CD4-positive, alpha-beta memory T cell (primary cell): ENCODE results near the gene TMEM178B. TPM values are rescaled to one million over a fixed set of nuclear protein-coding genes. Genes with fewer than 3 reads are reported as not detected.
A peak's percentile ranks its signal among the peaks of the same experiment; 100 is the strongest.
"Not testable (repeated sequence)": the region's sequence is repeated elsewhere in the genome, so short reads cannot be mapped to it uniquely, and the experiment has no call there.

Experiments used
- CTCF ChIA-PET: fragments of 350-600 bp; sonication (Branson Sonifier 250); formaldehyde crosslinking; loops from one replicate; lab custom pipeline; 2021; ENCODE audit warnings: inconsistent platforms; ENCODE audit not compliant: partially characterized antibody; lab: Charles Lee
- POLR2A ChIA-PET: fragments of 350-600 bp; sonication (Branson Sonifier 250); formaldehyde crosslinking; loops from one replicate; lab custom pipeline; 2021; ENCODE audit not compliant: partially characterized antibody; lab: Charles Lee
- DNase-seq, 5 donors: peaks; one replicate each; pipeline versions ENCODE4 v3.0.0 to v3.0.0-alpha.2; 2020 to 2022; ENCODE audit warnings: mixed read lengths in 1 of 5
- H3K27ac ChIP-seq: one replicate; pipeline ENCODE4 v1.7.0; 2013; ENCODE audit warnings: low read depth, low read length
- H3K27me3 ChIP-seq: 2 replicates; pipeline ENCODE4 v1.7.0; 2013; ENCODE audit warnings: mild to moderate bottlenecking, low read length, moderate library complexity; ENCODE audit not compliant: insufficient read depth
- H3K36me3 ChIP-seq: 2 replicates; pipeline ENCODE4 v1.7.0; 2013; ENCODE audit warnings: mild to moderate bottlenecking, low read length, moderate library complexity; ENCODE audit not compliant: insufficient read depth
- H3K4me1 ChIP-seq: 2 replicates; pipeline ENCODE4 v1.7.0; 2013; ENCODE audit warnings: mild to moderate bottlenecking, low read length, moderate library complexity; ENCODE audit not compliant: insufficient read depth
- H3K4me3 ChIP-seq, 2 donors: one replicate each; pipeline ENCODE4 v1.7.0; 2013; ENCODE audit warnings: low read length in 2 of 2, mild to moderate bottlenecking in 1 of 2
- H3K9me3 ChIP-seq, 2 donors: one replicate each; pipeline ENCODE4 v1.7.0; 2013; ENCODE audit warnings: low read length in 2 of 2, control low read depth in 1 of 2; ENCODE audit not compliant: control insufficient read depth in 1 of 2
- H3K27ac Mint-ChIP-seq, 7 donors: one replicate each; pipeline ENCODE4 v1.8.0; 2020 to 2021; ENCODE audit warnings: mixed read lengths in 7 of 7, mild to moderate bottlenecking in 6 of 7, inconsistent platforms in 3 of 7, moderate library complexity in 3 of 7
- H3K27me3 Mint-ChIP-seq, 2 donors: one replicate each; pipeline ENCODE4 v1.8.0; 2020 to 2021; ENCODE audit warnings: mixed read lengths in 2 of 2
- H3K36me3 Mint-ChIP-seq, 2 donors: one replicate each; pipeline ENCODE4 v1.8.0; 2020 to 2021; ENCODE audit warnings: mixed read lengths in 2 of 2, inconsistent platforms in 1 of 2, mild to moderate bottlenecking in 1 of 2
- H3K4me1 Mint-ChIP-seq, 4 donors: one replicate each; pipeline ENCODE4 v1.8.0; 2020 to 2021; ENCODE audit warnings: mixed read lengths in 4 of 4, mild to moderate bottlenecking in 1 of 4
- H3K4me3 Mint-ChIP-seq, 8 donors: one replicate each; pipeline ENCODE4 v1.8.0; 2020 to 2021; ENCODE audit warnings: mixed read lengths in 8 of 8, mild to moderate bottlenecking in 7 of 8, moderate library complexity in 6 of 8, inconsistent platforms in 3 of 8
- H3K9me3 Mint-ChIP-seq, 8 donors: one replicate each; pipeline ENCODE4 v1.8.0; 2020 to 2021; ENCODE audit warnings: mixed read lengths in 8 of 8, mild to moderate bottlenecking in 5 of 8, inconsistent platforms in 3 of 8, moderate library complexity in 1 of 8
- intact Hi-C: fragments of 100-400 bp; cut with micrococcal nuclease; formaldehyde crosslinking; loops from one replicate; pipeline ENCODE4 v1.15.1; 2023
- polyA plus RNA-seq, 2 donors: library from polyadenylated mRNA; unstranded; fragments of 300-500 nt; fragmentation: Illumina TruSeq; gene quantifications; one replicate each; pipeline ENCODE4 v1.2.3, GENCODE V29; 2021
- total RNA-seq, 2 experiments: library from RNA; stranded (reverse); gene quantifications; one replicate each; pipeline ENCODE4 v1.2.3, GENCODE V29; 2021

The TMEM178B gene
- total and polyA plus RNA-seq, 4 experiments from 2014 or later = 0.20 to 0.89 (median 0.49) TPM

DNA sequence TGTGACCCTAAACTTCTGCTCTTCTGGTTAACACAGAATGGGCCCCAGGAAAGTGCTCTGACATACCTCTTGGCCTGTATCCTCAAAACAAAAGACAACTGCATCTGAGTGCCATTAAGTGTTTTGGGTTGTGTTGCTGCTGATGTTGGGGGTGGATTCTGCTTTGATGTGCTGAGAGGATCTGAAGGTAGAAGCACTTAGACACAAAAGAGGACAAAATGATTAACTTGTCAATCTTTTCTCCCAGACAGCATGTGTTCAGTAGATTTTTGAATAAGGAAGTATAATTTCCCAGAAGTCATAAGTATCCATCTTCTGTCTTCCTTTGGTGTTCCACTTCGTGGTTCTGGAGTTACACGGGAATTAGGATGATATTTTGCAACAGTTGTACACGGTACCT lies 16.1 kb upstream of the TMEM178B start:
- CTCF ChIA-PET = interaction anchor here (1.4 kb wide), 1 partner anchor 17 kb away, joined by 3 read pairs; no protein-coding TSS in a partner anchor

DNA sequence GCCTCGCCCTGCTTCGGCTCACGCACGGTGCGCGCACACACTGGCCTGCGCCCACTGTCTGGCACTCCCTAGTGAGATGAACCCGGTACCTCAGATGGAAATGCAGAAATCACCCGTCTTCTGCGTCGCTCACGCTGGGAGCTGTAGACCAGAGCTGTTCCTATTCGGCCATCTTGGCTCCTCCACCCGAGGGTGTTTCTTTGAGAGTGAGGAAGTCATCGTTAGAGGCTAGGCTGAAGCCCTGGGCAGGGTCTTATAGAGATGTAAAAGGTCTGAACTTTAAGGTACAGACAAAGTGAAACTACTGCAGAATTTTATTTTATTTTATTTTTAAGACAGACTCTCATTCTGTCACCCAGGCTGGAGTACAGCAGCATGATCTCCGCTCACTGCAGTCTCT lies 6.0 kb upstream of the TMEM178B start:
- Mint-ChIP-seq H3K27me3 (peaks cover 14 to 23% of the 10 kb centered on the region in 2 donors), H3K4me1 (peaks cover 8 to 29% (median 15%) of the 10 kb centered on the region in 4 donors)
- H3K27ac ChIP-seq, H3K4me3 Mint-ChIP-seq, H3K9me3 ChIP-seq, POLR2A ChIA-PET, H3K27ac Mint-ChIP-seq, H3K4me3 ChIP-seq, H3K36me3 Mint-ChIP-seq, DNase-seq, H3K36me3 ChIP-seq, intact Hi-C loops, H3K27me3 ChIP-seq, H3K9me3 Mint-ChIP-seq, CTCF ChIA-PET: not testable (repeated sequence)
- H3K4me1 ChIP-seq = peaks cover 17% of the 10 kb centered on the region

More for the DNA sequence above, 16.1 kb upstream of the TMEM178B start:
- Mint-ChIP-seq H3K27ac (peak overlapping the region in 2 of 7 donors; percentile 63 to 83), H3K4me1 (peaks cover 11 to 21% (median 15%) of the 10 kb centered on the region in 4 donors), H3K27me3 (peaks cover 3 to 6% of the 10 kb centered on the region in 2 donors), H3K36me3 (peaks cover 0 to 4% of the 10 kb centered on the region in 2 donors), H3K9me3 (peaks cover 0 to 5% (median 0%) of the 10 kb centered on the region in 8 donors), H3K4me3 (no peak overlapping the region)
- Histone ChIP-seq H3K36me3 (no peaks in the 10 kb centered on the region), H3K4me1 (peaks cover 16% of the 10 kb centered on the region), H3K9me3 (no peaks in the 10 kb centered on the region), H3K27me3 (no peaks in the 10 kb centered on the region), H3K27ac (no peak overlapping the region), H3K4me3 (no peak overlapping the region)
- no peak for DNase-seq
- POLR2A ChIA-PET = no interaction called here
- intact Hi-C loops = no loop called here

DNA sequence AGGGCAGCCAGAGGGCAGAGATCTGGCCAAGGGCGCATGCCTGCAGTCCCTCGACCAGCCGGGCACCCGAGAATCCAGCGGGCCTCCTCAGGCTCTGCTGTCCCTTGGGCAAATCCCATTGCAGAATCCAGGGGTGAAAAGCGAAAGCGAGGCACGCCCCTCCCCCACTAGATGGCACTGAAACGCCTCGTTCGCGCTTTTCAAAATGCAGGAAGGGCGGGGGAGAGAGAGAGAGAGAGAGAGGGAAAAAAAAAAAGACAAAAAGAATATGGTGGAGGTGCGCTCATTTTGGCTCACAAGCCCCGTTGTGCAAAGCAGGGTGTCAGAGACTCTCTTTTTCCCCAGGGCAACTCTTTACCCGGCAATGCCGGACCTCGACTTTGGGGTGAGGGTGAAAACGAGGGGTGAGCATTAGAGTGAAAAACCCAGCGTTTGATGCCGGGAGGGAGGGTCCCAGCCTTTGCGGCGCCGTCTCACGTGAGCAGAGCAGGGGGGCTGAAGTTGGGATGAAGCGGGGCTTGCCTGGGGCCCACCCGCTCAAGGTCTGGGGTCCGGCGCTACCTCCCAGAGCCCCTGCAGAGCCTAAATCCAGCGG lies 2.5 kb upstream of the TMEM178B start:
- intact Hi-C loops = loop anchor here (2.0 kb wide), 1 partner anchor 461 kb away; no protein-coding TSS in a partner anchor
- peaks cover 0 to 2% (median 0%) of the 10 kb centered on the region in 8 donors for H3K9me3 Mint-ChIP-seq
- peaks cover 15% of the 10 kb centered on the region for H3K27me3 ChIP-seq
- CTCF ChIA-PET = interaction anchor here (1.4 to 1.5 kb wide), 2 partner anchors 57 to 463 kb away, joined by 4 to 7 read pairs; partner anchors contain the start of gene MRPS33
- H3K4me3 Mint-ChIP-seq = peak overlapping the region; percentile 82 to 94 (median 86)
- peaks cover 24% of the 10 kb centered on the region for H3K4me1 ChIP-seq
- peak in 4 of 5 donors; percentile 33 to 45 (median 38) for DNase-seq
- H3K4me1 Mint-ChIP-seq = peaks cover 9 to 35% (median 20%) of the 10 kb centered on the region in 4 donors
- no peaks in the 10 kb centered on the region for H3K36me3 ChIP-seq
- H3K36me3 Mint-ChIP-seq = no peaks in the 10 kb centered on the region
- peaks cover 28% of the 10 kb centered on the region in 2 donors for H3K27me3 Mint-ChIP-seq
- no peaks in the 10 kb centered on the region for H3K9me3 ChIP-seq
- H3K27ac ChIP-seq = no peak overlapping the region
- peak overlapping the region; percentile 29 to 59 for H3K4me3 ChIP-seq
- POLR2A ChIA-PET = interaction anchor here (1.3 to 1.6 kb wide), 2 partner anchors 18 to 56 kb away, joined by 4 to 9 read pairs; partner anchors contain the start of gene MRPS33
- peak overlapping the region in 6 of 7 donors; percentile 16 to 95 (median 60) for H3K27ac Mint-ChIP-seq

DNA sequence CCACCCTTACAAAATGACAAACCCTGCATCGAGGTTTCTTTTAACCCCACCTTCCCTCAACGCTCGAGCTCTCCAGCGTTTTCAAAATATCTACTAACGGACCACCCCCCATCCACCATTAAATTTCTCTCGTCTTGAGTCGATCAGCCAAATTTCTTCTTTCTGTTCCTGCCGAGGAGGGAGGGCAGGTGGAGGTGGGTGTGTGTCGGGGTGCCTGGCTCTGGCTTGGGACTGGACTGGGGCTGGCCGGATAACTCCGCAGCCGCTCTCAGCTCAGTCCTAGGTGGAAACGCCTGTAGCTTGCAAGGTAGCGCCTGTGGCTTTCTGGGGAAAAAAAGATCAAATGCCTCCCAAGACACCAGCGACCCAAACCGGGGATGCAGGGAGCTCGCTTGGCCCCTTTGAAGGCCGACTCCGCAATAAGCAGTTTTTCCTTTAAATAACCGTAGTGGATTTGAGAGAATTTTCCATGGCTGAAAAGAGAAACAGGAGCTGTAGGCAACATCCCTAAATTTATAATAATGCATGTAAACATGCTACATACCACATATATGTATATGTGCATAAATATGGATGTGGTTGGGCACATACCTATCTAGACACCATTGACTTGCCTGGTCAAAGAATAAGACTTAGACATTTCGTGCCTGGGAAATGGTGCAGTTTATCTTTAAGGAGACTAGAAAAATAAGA lies 1.9 kb upstream of the TMEM178B start:
- Histone ChIP-seq H3K9me3 (no peaks in the 10 kb centered on the region), H3K27me3 (peaks cover 17% of the 10 kb centered on the region), H3K27ac (no peak overlapping the region), H3K4me1 (peaks cover 24% of the 10 kb centered on the region), H3K4me3 (peak overlapping the region; percentile 30 to 59), H3K36me3 (no peaks in the 10 kb centered on the region)
- POLR2A ChIA-PET = interaction anchor here (0.7 to 1.6 kb wide), 4 partner anchors 18 to 674 kb away, joined by 3 to 9 read pairs (median 4); partner anchors contain the start of genes MRPS33 and SLC37A3
- Mint-ChIP-seq H3K9me3 (peaks cover 0 to 2% (median 0%) of the 10 kb centered on the region in 8 donors), H3K27ac (peak overlapping the region in 6 of 7 donors; percentile 10 to 95 (median 30)), H3K27me3 (peaks cover 28% of the 10 kb centered on the region in 2 donors), H3K36me3 (no peaks in the 10 kb centered on the region), H3K4me3 (peak overlapping the region; percentile 82 to 94 (median 86)), H3K4me1 (peaks cover 9 to 35% (median 20%) of the 10 kb centered on the region in 4 donors)
- DNase-seq = no peak
- intact Hi-C loops = loop anchor here (2.0 kb wide), 2 partner anchors 57 to 461 kb away; partner anchors contain the start of gene MRPS33
- CTCF ChIA-PET = interaction anchor here (1.4 to 1.5 kb wide), 2 partner anchors 57 to 462 kb away, joined by 4 to 7 read pairs; partner anchors contain the start of gene MRPS33

DNA sequence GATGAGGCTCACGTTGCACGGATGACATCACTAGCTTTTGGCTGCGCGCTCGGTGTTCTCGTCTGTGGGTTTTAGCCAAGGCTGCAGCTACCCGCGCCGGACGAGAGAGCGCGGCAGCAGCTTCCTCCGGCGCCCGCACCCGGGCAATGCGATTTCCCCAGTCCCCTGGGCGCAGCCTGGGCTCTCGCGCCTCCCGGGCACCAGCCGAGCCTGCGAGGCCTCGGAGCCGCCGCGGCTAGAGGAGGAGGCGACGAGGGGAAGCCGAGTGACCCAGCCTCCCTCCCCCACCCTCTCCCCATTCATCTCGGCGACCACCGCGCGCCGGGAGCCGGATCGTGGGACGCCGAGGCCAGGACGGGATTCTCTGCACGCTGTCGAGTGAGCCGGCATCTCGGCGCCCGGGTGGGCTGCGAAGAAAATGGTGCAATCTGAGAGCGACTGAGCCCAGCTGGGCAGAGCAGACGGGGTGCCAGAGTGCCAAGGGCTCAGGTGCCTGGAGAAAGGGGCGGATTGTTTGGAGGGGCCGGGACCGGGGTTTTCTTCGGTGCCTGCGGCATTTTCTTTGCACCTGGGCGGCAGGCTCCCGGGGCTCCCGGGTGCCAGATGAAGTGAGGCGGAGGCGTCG lies 1.2 kb upstream of the TMEM178B start:
- DNase-seq = peak in 2 of 5 donors; percentile 21 to 30
- POLR2A ChIA-PET = interaction anchor here (0.7 to 1.6 kb wide), 4 partner anchors 19 to 674 kb away, joined by 3 to 9 read pairs (median 4); partner anchors contain the start of genes MRPS33 and SLC37A3

DNA sequence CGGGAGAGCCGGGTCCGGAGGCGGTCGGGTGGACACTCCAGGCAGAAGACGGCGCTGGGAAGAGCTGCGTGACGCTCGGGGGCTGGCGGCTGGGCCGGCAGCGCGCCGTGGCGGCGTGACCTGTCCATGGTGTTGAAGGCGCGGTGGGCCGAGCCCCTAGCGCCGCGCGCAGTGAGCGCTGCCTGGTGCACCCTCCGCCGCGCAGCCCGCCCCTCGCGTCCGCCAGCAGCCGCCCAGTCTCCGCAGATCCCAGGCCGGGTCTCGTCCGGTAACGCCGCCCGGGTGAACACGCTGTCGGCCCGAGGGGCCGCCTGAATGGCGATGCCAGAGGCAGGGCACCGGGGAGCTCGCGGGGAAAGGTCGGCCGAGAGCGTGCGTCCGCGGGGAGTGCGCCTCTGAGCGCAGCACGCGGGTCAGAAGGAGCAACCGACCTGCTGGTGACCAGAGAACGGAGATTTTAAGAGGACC lies 657 bp upstream of the TMEM178B start:
- Histone ChIP-seq H3K4me3 (peak overlapping the region in 1 of 2 donors; percentile 56), H3K27ac (no peak overlapping the region), H3K36me3 (no peaks in the 10 kb centered on the region), H3K4me1 (peaks cover 24% of the 10 kb centered on the region), H3K27me3 (peaks cover 17% of the 10 kb centered on the region), H3K9me3 (no peaks in the 10 kb centered on the region)
- intact Hi-C loops = loop anchor here (2.0 kb wide), 1 partner anchor 58 kb away; the partner anchor contains the start of gene MRPS33
- H3K4me1 Mint-ChIP-seq = peaks cover 9 to 35% (median 20%) of the 10 kb centered on the region in 4 donors
- POLR2A ChIA-PET = interaction anchor here (1.5 kb wide), 1 partner anchor 595 kb away, joined by 3 read pairs; no protein-coding TSS in a partner anchor
- H3K9me3 Mint-ChIP-seq = no peaks in the 10 kb centered on the region
- peaks cover 28% of the 10 kb centered on the region in 2 donors for H3K27me3 Mint-ChIP-seq
- H3K27ac Mint-ChIP-seq = no peak overlapping the region
- DNase-seq = peak in 4 of 5 donors; percentile 12 to 45 (median 25)
- CTCF ChIA-PET = no interaction called here
- H3K36me3 Mint-ChIP-seq = no peaks in the 10 kb centered on the region
- peak overlapping the region; percentile 74 to 88 (median 84) for H3K4me3 Mint-ChIP-seq

More for the DNA sequence above, 1.2 kb upstream of the TMEM178B start:
- H3K27me3 ChIP-seq = peaks cover 17% of the 10 kb centered on the region
- peak overlapping the region; percentile 82 to 94 (median 86) for H3K4me3 Mint-ChIP-seq
- H3K4me1 ChIP-seq = peaks cover 24% of the 10 kb centered on the region
- intact Hi-C loops = loop anchor here (2.0 kb wide), 1 partner anchor 58 kb away; the partner anchor contains the start of gene MRPS33
- H3K4me3 ChIP-seq = peak overlapping the region; percentile 30 to 59
- H3K27ac ChIP-seq = no peak overlapping the region
- H3K9me3 ChIP-seq = no peaks in the 10 kb centered on the region
- H3K4me1 Mint-ChIP-seq = peaks cover 9 to 35% (median 20%) of the 10 kb centered on the region in 4 donors
- H3K27ac Mint-ChIP-seq = peak overlapping the region in 1 of 7 donors; percentile 16
- CTCF ChIA-PET = interaction anchor here (0.6 to 1.5 kb wide), 3 partner anchors 58 to 544 kb away, joined by 3 to 7 read pairs (median 4); partner anchors contain the start of gene MRPS33
- peaks cover 28% of the 10 kb centered on the region in 2 donors for H3K27me3 Mint-ChIP-seq
- peaks cover 0 to 2% (median 0%) of the 10 kb centered on the region in 8 donors for H3K9me3 Mint-ChIP-seq
- H3K36me3 Mint-ChIP-seq = no peaks in the 10 kb centered on the region
- no peaks in the 10 kb centered on the region for H3K36me3 ChIP-seq
